Activated CD4-positive, alpha-beta T cell treated with anti-CD3 and anti-CD28 coated beads, Interleukin-2, amount 50 U/mL, for 48 hours (primary cell): ENCODE measurements around the gene ANXA3.

Source experiments
- DNase-seq, 2 experiments: peaks; one replicate each; pipeline ENCODE4 v3.0.0-alpha.2; 2020

ANXA3 gene

DNA sequence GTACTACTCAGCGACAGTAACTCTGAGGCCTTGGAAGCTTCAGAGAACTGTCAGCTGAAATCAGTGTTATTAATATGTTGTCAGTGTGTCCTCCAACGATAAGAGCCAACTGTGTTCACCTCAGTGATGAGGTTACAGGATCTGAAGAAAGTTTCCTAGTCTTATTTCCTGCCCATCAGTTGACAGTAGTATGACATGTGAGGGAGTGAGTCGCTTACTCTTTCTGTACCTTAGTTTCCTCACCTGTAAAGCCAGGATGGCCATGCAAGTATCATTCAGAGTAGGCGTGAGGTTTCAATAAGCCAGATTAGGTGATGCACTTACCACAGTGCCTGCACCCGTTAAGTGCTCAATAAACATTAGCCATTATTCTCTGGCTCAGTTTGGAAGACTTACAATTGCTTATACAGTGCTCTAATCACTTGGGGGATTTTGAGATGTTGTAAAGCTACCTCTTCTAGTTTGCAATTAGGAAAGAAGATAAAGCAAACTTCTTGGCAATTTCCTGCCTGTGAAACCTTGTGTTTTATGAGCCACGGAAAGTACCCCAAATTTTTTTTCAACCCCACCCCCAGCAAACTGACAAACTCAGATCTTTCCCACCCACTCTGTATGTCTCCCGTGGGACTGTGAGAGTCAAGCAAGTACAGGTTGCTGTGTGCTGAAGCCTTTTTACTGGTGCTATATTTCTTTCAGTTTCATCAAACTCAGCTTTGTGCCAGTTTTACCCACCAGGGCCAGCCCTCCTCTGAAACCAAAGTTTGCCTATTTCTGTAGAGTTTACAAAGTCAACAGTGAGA lies 62.2 kb downstream of the ANXA3 start:
- no peak for DNase-seq

DNA sequence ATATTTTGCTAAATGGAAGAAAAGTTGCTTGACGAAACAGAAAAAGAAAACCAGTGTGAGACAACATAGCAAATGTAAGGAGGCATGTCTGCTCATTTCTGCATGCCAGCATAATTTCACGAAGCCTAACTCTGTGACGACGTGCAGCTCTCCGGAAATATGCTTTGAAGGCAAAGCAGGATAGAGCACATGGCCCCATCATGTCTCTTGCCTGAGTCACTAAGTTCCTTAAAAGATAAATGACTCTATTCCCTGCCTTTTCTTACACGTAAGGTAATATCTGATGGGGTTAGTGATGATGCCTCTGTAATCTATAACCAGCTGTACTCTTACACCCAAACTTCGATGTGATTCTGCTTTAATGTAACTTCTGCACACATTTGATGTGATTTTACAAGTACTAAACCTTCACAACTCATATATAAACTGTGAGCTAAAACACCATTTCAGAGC lies 64.5 kb downstream of the ANXA3 start:
- DNase-seq = no peak

DNA sequence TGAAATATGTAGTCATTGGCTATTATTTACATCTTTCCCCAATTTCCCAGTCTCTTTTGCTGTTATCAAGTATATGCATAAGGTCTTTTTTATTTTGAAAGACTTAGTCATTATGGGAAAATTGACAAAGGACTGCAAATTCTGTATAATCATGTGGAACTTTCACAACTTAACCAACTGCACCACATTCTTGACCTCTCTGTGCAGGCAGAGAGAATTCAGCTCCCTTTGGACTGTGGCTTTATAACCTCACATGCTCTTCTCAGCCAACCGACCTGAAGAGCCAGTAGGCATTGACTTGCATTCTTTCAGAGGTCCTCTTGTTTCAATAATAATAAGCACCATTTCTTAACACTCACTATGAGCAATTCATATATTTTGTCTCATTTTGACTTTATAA lies 66.9 kb downstream of the ANXA3 start:
- DNase-seq = no peak

GRCh38 chr4:78621395-78621794 lies 69.8 kb downstream of the ANXA3 start:
- DNase-seq = no peak

- no peak for DNase-seq
These were observed 70.8 kb downstream of the ANXA3 start for GRCh38 chr4:78622253-78622979.

- DNase-seq = no peak
These were observed 72.5 kb downstream of the ANXA3 start for GRCh38 chr4:78624048-78624447.

- DNase-seq = no peak
These were observed 73.5 kb downstream of the ANXA3 start for GRCh38 chr4:78625073-78625472.

GRCh38 chr4:78627046-78627965 lies 75.7 kb downstream of the ANXA3 start:
- DNase-seq = no peak

- DNase-seq = no peak
These were observed 76.6 kb downstream of the ANXA3 start for GRCh38 chr4:78627966-78628678.

- DNase-seq = no peak
These were observed 78.5 kb downstream of the ANXA3 start for GRCh38 chr4:78629991-78630541.

GRCh38 chr4:78630615-78631014 lies 79.0 kb downstream of the ANXA3 start:
- no peak for DNase-seq

DNA sequence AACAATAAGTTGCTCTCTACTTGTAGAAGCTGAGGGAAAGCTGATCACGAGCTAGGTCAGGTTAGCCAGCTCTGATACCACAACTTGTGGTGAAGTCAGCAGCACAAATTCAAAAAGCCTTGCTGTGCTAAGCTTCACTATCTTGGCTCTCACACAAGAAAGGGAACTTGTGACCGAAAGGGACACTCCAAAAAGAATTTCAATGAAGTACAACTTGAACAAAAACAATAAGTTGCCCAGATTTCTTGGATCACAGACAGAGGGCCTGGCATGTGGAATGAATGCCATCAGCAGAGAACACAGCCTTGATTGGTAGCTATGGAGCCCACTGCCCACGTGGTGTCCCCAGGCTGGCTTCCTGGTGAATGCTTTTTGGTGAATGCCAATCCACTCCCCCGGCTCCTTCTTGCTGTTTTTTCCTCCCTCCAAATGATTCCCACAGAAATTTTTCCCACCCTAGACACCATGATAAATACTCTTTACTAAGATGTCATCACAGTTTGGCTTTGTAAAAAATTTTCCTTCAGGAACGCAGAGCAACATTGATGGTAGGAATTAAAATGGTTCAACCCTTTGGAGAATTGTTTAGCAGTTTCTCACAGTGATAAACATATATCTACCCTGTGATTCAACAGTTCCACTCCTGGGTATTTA lies 82.6 kb downstream of the ANXA3 start:
- DNase-seq = no peak

DNA sequence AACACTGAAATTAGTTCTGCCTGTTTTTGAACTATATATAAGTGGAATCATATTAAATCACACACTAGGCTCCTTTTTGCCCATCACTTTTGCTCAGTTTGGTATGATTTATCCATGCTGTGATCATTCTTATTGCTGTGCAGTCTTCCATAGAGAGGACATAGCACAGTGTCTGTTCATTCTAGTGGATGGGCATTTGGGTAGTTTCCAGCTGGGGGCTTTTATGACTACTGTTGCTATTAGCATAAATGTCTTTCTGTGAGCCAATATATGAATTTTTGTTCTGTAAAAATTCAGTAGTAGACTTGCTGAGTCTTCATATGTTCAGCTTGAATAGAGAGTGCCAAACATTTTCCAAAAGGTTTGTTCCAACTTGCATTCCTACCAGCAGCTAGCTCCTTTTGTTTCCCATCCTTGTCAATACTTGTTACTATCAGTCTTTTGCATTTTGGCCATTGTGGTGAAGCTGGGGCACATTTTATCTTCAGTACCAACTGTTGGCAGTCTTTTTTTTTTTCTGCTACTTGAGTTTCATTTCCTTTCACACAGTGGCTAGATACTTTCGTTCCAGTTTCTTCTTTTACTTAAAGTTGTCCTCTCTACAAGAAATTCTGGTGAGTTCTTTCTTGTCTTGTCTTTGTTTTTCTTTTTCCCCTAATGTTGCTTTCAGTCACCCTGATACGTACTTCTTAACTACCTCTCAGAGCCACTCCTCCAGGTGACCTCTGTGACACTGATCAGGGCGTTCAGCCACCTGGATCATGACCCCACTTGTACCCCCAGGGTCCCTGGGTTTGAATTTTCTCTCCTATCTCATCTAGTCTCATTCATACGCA lies 87.0 kb downstream of the ANXA3 start:
- no peak for DNase-seq

DNA sequence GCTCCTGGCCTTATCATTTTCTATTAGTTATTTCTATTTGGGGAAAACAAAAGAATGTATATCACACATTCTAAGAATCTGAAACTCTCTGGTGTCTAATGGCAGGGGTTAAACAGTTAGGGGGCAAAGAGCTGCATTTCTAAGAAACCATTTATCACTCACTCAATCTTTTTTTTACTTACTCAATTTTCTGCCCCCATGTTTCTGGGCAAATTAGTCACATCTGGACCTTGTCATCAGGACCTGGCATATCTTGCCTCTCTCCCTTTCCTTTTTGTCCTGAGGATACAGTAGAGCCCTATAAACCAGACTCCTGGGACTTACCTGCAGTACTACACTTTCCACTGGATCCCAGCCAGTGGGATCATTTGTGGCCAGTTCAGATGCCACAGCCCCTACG lies 89.1 kb downstream of the ANXA3 start:
- no peak for DNase-seq

DNA sequence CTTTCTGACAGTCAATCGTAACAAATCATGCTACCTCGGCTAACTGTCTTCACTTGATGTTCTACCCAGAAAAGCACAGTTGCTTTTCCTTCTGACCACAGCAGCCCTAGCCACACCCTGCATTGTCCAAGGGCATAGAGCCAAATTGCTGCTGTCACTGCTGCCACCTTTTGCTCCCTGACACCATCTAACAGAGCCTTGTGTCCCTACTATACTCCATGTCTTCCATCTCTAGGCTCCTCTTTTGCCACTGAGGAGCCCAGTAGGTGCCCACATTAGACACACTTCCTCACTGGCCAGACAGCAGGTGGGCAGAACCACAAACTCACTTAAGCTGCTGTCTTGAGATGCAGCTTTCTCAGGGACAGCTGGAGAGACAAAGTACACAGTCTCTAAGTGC lies 91.4 kb downstream of the ANXA3 start:
- no peak for DNase-seq

DNA sequence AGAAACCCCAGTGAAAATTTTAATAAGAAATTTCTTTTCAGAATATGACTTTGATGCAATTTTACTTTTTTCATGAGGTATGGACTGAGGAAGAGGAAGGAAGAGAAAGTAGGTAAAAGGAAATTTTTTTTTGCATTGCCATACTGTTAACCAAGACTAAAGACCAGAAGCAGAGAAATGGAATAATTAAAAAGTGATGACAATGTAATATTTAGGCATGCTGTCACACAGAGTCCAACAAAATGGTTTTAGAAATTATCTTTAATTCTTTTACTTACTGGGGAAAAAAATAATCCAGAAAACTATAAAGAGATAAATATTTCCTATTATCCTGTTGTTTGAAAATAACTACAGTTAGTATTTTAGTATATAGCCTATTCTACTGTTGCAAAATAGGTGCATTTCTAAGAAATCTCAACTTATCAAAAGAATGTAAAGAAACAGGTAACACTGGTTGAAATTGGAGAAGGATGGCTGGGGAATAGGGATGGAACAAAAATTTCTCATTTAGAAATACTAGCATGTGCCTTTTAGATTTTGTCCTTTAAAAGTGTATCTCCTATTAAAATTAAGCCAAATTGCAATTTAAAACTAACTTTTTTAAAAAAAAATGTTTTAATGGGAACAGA lies 92.6 kb downstream of the ANXA3 start:
- DNase-seq = no peak

GRCh38 chr4:78644744-78645330 lies 93.3 kb downstream of the ANXA3 start:
- DNase-seq = peak; percentile 33 to 49

- DNase-seq = no peak
These were observed 94.5 kb downstream of the ANXA3 start for GRCh38 chr4:78645853-78646757.

DNA sequence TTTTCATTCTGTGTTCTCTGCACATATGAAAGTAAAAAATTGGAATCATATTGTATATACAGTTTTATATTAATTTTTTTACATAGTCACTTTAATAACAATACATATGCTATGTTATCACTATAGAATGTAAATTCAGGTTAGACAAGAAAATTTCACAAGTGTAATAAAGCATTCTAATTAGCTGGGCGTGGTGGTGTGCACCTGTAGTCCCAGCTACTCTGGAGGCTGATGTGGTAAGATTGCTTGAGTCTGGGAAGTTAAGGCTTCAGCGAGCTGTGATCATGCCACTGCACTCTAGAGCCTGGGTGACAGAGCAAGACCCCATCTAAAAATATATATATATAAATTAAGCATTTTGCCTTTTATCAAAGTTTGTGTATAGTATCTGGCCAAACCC lies 95.7 kb downstream of the ANXA3 start:
- DNase-seq = no peak
